RWPE2 (cell line): ENCODE data around the gene HLTF.
"Not testable (repeated sequence)": the region's sequence is repeated elsewhere in the genome, so short reads cannot be mapped to it uniquely, and the experiment has no call there.

ENCODE experiments used
- ATAC-seq: fragments of 200-7000 bp; cut with Tn5 transposase; 3 replicates; pipeline ENCODE4 v1.9.1; 2021; ENCODE audit warnings: low read depth
- DNase-seq: peaks from one replicate; pipeline ENCODE4 v3.0.0-alpha.2; 2020; ENCODE audit warnings: low spot score
- H3K27ac ChIP-seq: fragments of 450-650 bp; 2 replicates; pipeline ENCODE4 v1.5.1; 2017; ENCODE audit warnings: mild to moderate bottlenecking; ENCODE audit not compliant: poor library complexity, severe bottlenecking
- H3K27me3 ChIP-seq: fragments of 250-450 bp; sonication (Bioruptor Pico); 2 replicates; pipeline ENCODE4 v1.5.1; 2021; ENCODE audit warnings: mild to moderate bottlenecking, moderate library complexity; ENCODE audit not compliant: insufficient read depth, poor library complexity, severe bottlenecking
- H3K36me3 ChIP-seq: fragments of 250-450 bp; sonication (Bioruptor Pico); 2 replicates; pipeline ENCODE4 v1.5.1; 2020; ENCODE audit warnings: low read depth, mild to moderate bottlenecking, moderate library complexity
- H3K4me1 ChIP-seq: fragments of 250-450 bp; sonication (Bioruptor Pico); 2 replicates; pipeline ENCODE4 v1.5.1; 2021; ENCODE audit warnings: mild to moderate bottlenecking, moderate library complexity; ENCODE audit not compliant: insufficient read depth, poor library complexity, severe bottlenecking
- H3K4me3 ChIP-seq: fragments of 250-450 bp; sonication (Bioruptor Pico); 2 replicates; pipeline ENCODE4 v1.5.1; 2021; ENCODE audit warnings: mild to moderate bottlenecking, moderate library complexity; ENCODE audit not compliant: severe bottlenecking
- H3K9me3 ChIP-seq: fragments of 250-450 bp; sonication (Bioruptor Pico); 2 replicates; pipeline ENCODE4 v1.5.1; 2021; ENCODE audit warnings: mild to moderate bottlenecking, moderate library complexity; ENCODE audit not compliant: severe bottlenecking
- CTCF ChIP-seq: fragments of 450-650 bp; IDR thresholded peaks from one replicate; pipeline ENCODE4 v1.5.1; 2017; ENCODE audit warnings: mild to moderate bottlenecking, moderate library complexity; ENCODE audit not compliant: poor library complexity, severe bottlenecking

The HLTF gene

GRCh38 chr3:149101154-149101553 lies 14.8 kb upstream of the HLTF start:
- Histone ChIP-seq H3K4me1 (no peaks in the 10 kb centered on the region), H3K9me3 (no peaks in the 10 kb centered on the region), H3K27me3 (no peaks in the 10 kb centered on the region), H3K36me3 (no peaks in the 10 kb centered on the region), H3K27ac (no peak overlapping the region), H3K4me3 (no peak overlapping the region)
- DNase-seq (no peak), ATAC-seq (no peak)
- no peak for TF ChIP-seq CTCF

- not testable (repeated sequence) for H3K4me1 ChIP-seq, H3K9me3 ChIP-seq, DNase-seq, H3K36me3 ChIP-seq, H3K4me3 ChIP-seq, H3K27ac ChIP-seq, ATAC-seq, H3K27me3 ChIP-seq
Measured at GRCh38 chr3:149097987-149098386, 11.7 kb upstream of the HLTF start.

- no peaks in the 10 kb centered on the region for H3K9me3 ChIP-seq
- no peaks in the 10 kb centered on the region for H3K4me1 ChIP-seq
- no peaks in the 10 kb centered on the region for H3K36me3 ChIP-seq
- no peak overlapping the region for H3K4me3 ChIP-seq
- H3K27ac ChIP-seq = no peak overlapping the region
- TF ChIP-seq CTCF = no peak
- ATAC-seq (no peak), DNase-seq (no peak)
- no peaks in the 10 kb centered on the region for H3K27me3 ChIP-seq
Measured at GRCh38 chr3:149095487-149095886, 9.2 kb upstream of the HLTF start.

GRCh38 chr3:149091983-149092382 lies 5.7 kb upstream of the HLTF start:
- no peaks in the 10 kb centered on the region for H3K27me3 ChIP-seq
- no peaks in the 10 kb centered on the region for H3K9me3 ChIP-seq
- no peak overlapping the region for H3K27ac ChIP-seq
- no peak for DNase-seq
- no peaks in the 10 kb centered on the region for H3K36me3 ChIP-seq
- no peak for TF ChIP-seq CTCF
- H3K4me1 ChIP-seq = no peaks in the 10 kb centered on the region
- ATAC-seq = no peak
- H3K4me3 ChIP-seq = no peak overlapping the region

GRCh38 chr3:149090907-149091306 lies 4.6 kb upstream of the HLTF start:
- no peaks in the 10 kb centered on the region for H3K9me3 ChIP-seq
- no peaks in the 10 kb centered on the region for H3K36me3 ChIP-seq
- TF ChIP-seq CTCF = no peak
- no peaks in the 10 kb centered on the region for H3K27me3 ChIP-seq
- DNase-seq (no peak), ATAC-seq (no peak)
- H3K4me3 ChIP-seq = no peak overlapping the region
- H3K4me1 ChIP-seq = no peaks in the 10 kb centered on the region
- no peak overlapping the region for H3K27ac ChIP-seq

GRCh38 chr3:149090461-149090860 lies 4.1 kb upstream of the HLTF start:
- no peaks in the 10 kb centered on the region for H3K9me3 ChIP-seq
- H3K27me3 ChIP-seq = no peaks in the 10 kb centered on the region
- DNase-seq = no peak
- no peak for TF ChIP-seq CTCF
- no peak overlapping the region for H3K4me3 ChIP-seq
- H3K36me3 ChIP-seq = no peaks in the 10 kb centered on the region
- no peaks in the 10 kb centered on the region for H3K4me1 ChIP-seq
- H3K27ac ChIP-seq = no peak overlapping the region
- no peak for ATAC-seq
